HEK293 (cell line): ENCODE data around the gene TP73.

ENCODE experiments used
- CTCF ChIA-PET: fragments of 350-600 bp; formaldehyde crosslinking; extraction: SDS; loops from one replicate; lab custom pipeline; 2021; ENCODE audit warnings: antibody characterized with exemption; lab: Yijun Ruan, JAX
- POLR2A ChIA-PET: fragments of 300-600 bp; formaldehyde crosslinking; extraction: SDS; loops from one replicate; lab custom pipeline; 2020; ENCODE audit warnings: antibody characterized with exemption, inconsistent platforms; lab: Yijun Ruan, JAX
- H3K27ac ChIP-seq: fragments of 200-500 bp; sonication (Bioruptor generic); 2 replicates; pipeline ENCODE4 v1.5.1; 2014; ENCODE audit warnings: low read depth, low read length, control low read depth, inconsistent platforms; ENCODE audit errors: extremely low read depth
- H3K36me3 ChIP-seq, 2 experiments: fragments of 200-500 bp in 1 of 2; sonication (Bioruptor generic) in 1 of 2; 1 replicate in 1 of 2; 2 replicates in 1 of 2; pipeline ENCODE4 v1.5.1; 2014 to 2017; ENCODE audit warnings: inconsistent platforms in 2 of 2, low read length in 2 of 2; ENCODE audit not compliant: control insufficient read depth in 2 of 2, insufficient read depth in 1 of 2
- H3K4me1 ChIP-seq: fragments of 200-500 bp; sonication (Bioruptor generic); 2 replicates; pipeline ENCODE4 v1.5.1; 2014; ENCODE audit warnings: mild to moderate bottlenecking, low read length, inconsistent platforms; ENCODE audit not compliant: control insufficient read depth, insufficient read depth
- H3K4me3 ChIP-seq: 2 replicates; pipeline ENCODE4 v1.5.1; 2011; ENCODE audit warnings: low read depth, mild to moderate bottlenecking, control low read depth, low read length, moderate library complexity
- H3K9me3 ChIP-seq: fragments of 200-500 bp; sonication (Bioruptor generic); 2 replicates; pipeline ENCODE4 v1.5.1; 2014; ENCODE audit warnings: low read depth, low read length, inconsistent platforms; ENCODE audit not compliant: control insufficient read depth, insufficient read depth
- GLI2 ChIP-seq: fragments of 450-650 bp; formaldehyde crosslinking; IDR thresholded peaks from 2 replicates; pipeline ENCODE4; 2017; ENCODE audit warnings: missing biosample characterization, missing genetic modification characterization, low read depth, borderline replicate concordance
- KLF16 ChIP-seq: fragments of 450-650 bp; formaldehyde crosslinking; IDR thresholded peaks from 2 replicates; pipeline ENCODE4 v1.5.1; 2017; ENCODE audit warnings: missing biosample characterization, missing genetic modification characterization
- KLF17 ChIP-seq: fragments of 450-650 bp; formaldehyde crosslinking; IDR thresholded peaks from 2 replicates; pipeline ENCODE4 v1.5.1; 2016; ENCODE audit warnings: missing biosample characterization, missing genetic modification characterization
- KLF9 ChIP-seq: fragments of 450-650 bp; formaldehyde crosslinking; IDR thresholded peaks from 2 replicates; pipeline ENCODE4 v1.5.1; 2016; ENCODE audit warnings: missing biosample characterization, missing genetic modification characterization, low read depth
- SP2 ChIP-seq: fragments of 450-650 bp; formaldehyde crosslinking; IDR thresholded peaks from 2 replicates; pipeline ENCODE4 v1.5.1; 2016; ENCODE audit warnings: missing biosample characterization, missing genetic modification characterization
- YY1 ChIP-seq: fragments of 450-650 bp; formaldehyde crosslinking; IDR thresholded peaks from 2 replicates; pipeline ENCODE4 v1.5.1; 2018; ENCODE audit warnings: missing biosample characterization, missing genetic modification characterization
- YY2 ChIP-seq: fragments of 450-650 bp; formaldehyde crosslinking; IDR thresholded peaks from 2 replicates; pipeline ENCODE4 v1.5.1; 2016; ENCODE audit warnings: missing biosample characterization, missing genetic modification characterization
- ZBTB10 ChIP-seq: fragments of 450-650 bp; formaldehyde crosslinking; IDR thresholded peaks from 2 replicates; pipeline ENCODE4 v1.5.1; 2016; ENCODE audit warnings: missing biosample characterization, missing genetic modification characterization
- ZBTB20 ChIP-seq: fragments of 450-650 bp; formaldehyde crosslinking; IDR thresholded peaks from 2 replicates; pipeline ENCODE4 v1.5.1; 2016; ENCODE audit warnings: missing biosample characterization, missing genetic modification characterization
- ZBTB8A ChIP-seq: fragments of 450-650 bp; formaldehyde crosslinking; IDR thresholded peaks from 2 replicates; pipeline ENCODE4 v1.5.1; 2016; ENCODE audit warnings: missing biosample characterization, missing genetic modification characterization
- ZNF174 ChIP-seq: fragments of 450-650 bp; formaldehyde crosslinking; IDR thresholded peaks from 2 replicates; pipeline ENCODE4 v1.5.0; 2017; ENCODE audit warnings: missing biosample characterization, mild to moderate bottlenecking, missing genetic modification characterization
- ZNF202 ChIP-seq: fragments of 450-650 bp; formaldehyde crosslinking; IDR thresholded peaks from 2 replicates; pipeline ENCODE4 v1.5.1; 2016; ENCODE audit warnings: missing biosample characterization, missing genetic modification characterization, borderline replicate concordance
- ZNF221 ChIP-seq: fragments of 450-650 bp; formaldehyde crosslinking; IDR thresholded peaks from 2 replicates; pipeline ENCODE4 v1.5.1; 2017; ENCODE audit warnings: missing biosample characterization, missing genetic modification characterization, borderline replicate concordance
- ZNF223 ChIP-seq: fragments of 450-650 bp; formaldehyde crosslinking; IDR thresholded peaks from 2 replicates; pipeline ENCODE4 v1.5.1; 2016; ENCODE audit warnings: missing biosample characterization, missing genetic modification characterization
- ZNF23 ChIP-seq: fragments of 450-650 bp; formaldehyde crosslinking; IDR thresholded peaks from 2 replicates; pipeline ENCODE4 v1.5.1; 2016; ENCODE audit warnings: missing biosample characterization, missing genetic modification characterization, borderline replicate concordance
- ZNF24 ChIP-seq: fragments of 450-650 bp; formaldehyde crosslinking; IDR thresholded peaks from 2 replicates; pipeline ENCODE4 v1.5.1; 2016; ENCODE audit warnings: missing biosample characterization, missing genetic modification characterization
- ZNF266 ChIP-seq: fragments of 450-650 bp; formaldehyde crosslinking; IDR thresholded peaks from 2 replicates; pipeline ENCODE4 v1.5.1; 2016; ENCODE audit warnings: missing biosample characterization, missing genetic modification characterization, low read depth
- ZNF391 ChIP-seq: fragments of 450-650 bp; formaldehyde crosslinking; IDR thresholded peaks from 2 replicates; pipeline ENCODE4 v1.5.1; 2016; ENCODE audit warnings: low read depth, missing biosample characterization, missing genetic modification characterization, borderline replicate concordance
- ZNF423 ChIP-seq: fragments of 450-650 bp; formaldehyde crosslinking; IDR thresholded peaks from 2 replicates; pipeline ENCODE4 v1.5.1; 2016; ENCODE audit warnings: missing biosample characterization, missing genetic modification characterization
- ZNF561 ChIP-seq: fragments of 450-650 bp; IDR thresholded peaks from 2 replicates; pipeline ENCODE4 v1.5.1; 2018; ENCODE audit warnings: missing biosample characterization, missing genetic modification characterization, borderline replicate concordance
- ZNF623 ChIP-seq: fragments of 450-650 bp; formaldehyde crosslinking; IDR thresholded peaks from 2 replicates; pipeline ENCODE4 v1.5.1; 2016; ENCODE audit warnings: missing biosample characterization, missing genetic modification characterization
- ZNF692 ChIP-seq: fragments of 450-650 bp; formaldehyde crosslinking; IDR thresholded peaks from 2 replicates; pipeline ENCODE4 v1.5.1; 2016; ENCODE audit warnings: missing biosample characterization, missing genetic modification characterization
- ZNF707 ChIP-seq: fragments of 450-650 bp; formaldehyde crosslinking; IDR thresholded peaks from 2 replicates; pipeline ENCODE4 v1.5.1; 2016; ENCODE audit warnings: missing biosample characterization, missing genetic modification characterization
- TF ChIP-seq, protein P1 (sequence below): fragments of 450-650 bp; formaldehyde crosslinking; IDR thresholded peaks from 2 replicates; pipeline ENCODE4 v1.5.1; 2016; ENCODE audit warnings: missing biosample characterization, missing genetic modification characterization
- TF ChIP-seq, protein P2 (sequence below): fragments of 450-650 bp; formaldehyde crosslinking; IDR thresholded peaks from 2 replicates; pipeline ENCODE4 v1.5.1; 2016; ENCODE audit warnings: missing biosample characterization, missing genetic modification characterization

Gene TP73

GRCh38 chr1:3646596-3646995 is 5.7 kb upstream of the TP73 start (continued):
- no peak for TF ChIP-seq ZNF623 (tag by site-specific recombination)

GRCh38 chr1:3649342-3650247 is 2.7 kb upstream of the TP73 start, which contains the start of gene WRAP73:
Gene WRAP73 (minus strand): TSS chr1:3650103. CDS start chr1:3649999, 104 bp downstream.
- POLR2A ChIA-PET = no interaction called here
- Histone ChIP-seq H3K4me3 (peak within 1 kb of the TSS; percentile 87), H3K9me3 (no peaks in the 10 kb centered on the region), H3K36me3 (peaks cover 0 to 40% of the 10 kb centered on the region in 2 experiments; a peak in 2 of 3 replicates), H3K27ac (peak within 1 kb of the TSS; percentile 76; the same call in 1 of the 2 replicates), H3K4me1 (no peaks in the 10 kb centered on the region)
- CTCF ChIA-PET = interaction anchor here (0.6 to 0.9 kb wide), 4 partner anchors 16 to 164 kb away, joined by 3 to 5 read pairs (median 4); no protein-coding TSS in a partner anchor
- TF ChIP-seq KLF9 (tag by site-specific recombination) = 0 out of 2 replicates have a peak, but pooled peaks have one; percentile 52
- no peak for TF ChIP-seq KLF17 (tag by site-specific recombination)
- TF ChIP-seq ZNF692 (tag by site-specific recombination) = no peak
- TF ChIP-seq ZNF223 (tag by site-specific recombination) = no peak
- peak; percentile 81 for TF ChIP-seq SP2 (tag by site-specific recombination)
- 0 out of 2 replicates have a peak, but pooled peaks have one; percentile 46 for TF ChIP-seq ZNF561 (tag by site-specific recombination)
- no peak for TF ChIP-seq ZNF174 (tag by site-specific recombination)
- TF ChIP-seq, protein P1, sequence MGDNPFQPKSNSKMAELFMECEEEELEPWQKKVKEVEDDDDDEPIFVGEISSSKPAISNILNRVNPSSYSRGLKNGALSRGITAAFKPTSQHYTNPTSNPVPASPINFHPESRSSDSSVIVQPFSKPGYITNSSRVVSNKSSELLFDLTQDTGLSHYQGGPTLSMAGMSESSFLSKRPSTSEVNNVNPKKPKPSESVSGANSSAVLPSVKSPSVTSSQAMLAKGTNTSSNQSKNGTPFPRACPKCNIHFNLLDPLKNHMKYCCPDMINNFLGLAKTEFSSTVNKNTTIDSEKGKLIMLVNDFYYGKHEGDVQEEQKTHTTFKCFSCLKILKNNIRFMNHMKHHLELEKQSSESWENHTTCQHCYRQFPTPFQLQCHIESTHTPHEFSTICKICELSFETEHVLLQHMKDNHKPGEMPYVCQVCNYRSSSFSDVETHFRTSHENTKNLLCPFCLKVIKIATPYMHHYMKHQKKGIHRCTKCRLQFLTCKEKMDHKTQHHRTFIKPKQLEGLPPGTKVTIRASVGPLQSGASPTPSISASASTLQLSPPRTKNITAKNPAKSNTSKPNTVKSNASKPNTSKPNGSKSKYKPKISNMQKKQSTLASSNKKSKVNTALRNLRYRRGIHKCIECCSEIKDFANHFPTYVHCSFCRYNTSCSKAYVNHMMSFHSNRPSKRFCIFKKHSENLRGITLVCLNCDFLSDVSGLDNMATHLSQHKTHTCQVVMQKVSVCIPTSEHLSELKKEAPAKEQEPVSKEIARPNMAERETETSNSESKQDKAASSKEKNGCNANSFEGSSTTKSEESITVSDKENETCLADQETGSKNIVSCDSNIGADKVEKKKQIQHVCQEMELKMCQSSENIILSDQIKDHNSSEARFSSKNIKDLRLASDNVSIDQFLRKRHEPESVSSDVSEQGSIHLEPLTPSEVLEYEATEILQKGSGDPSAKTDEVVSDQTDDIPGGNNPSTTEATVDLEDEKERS (tag by site-specific recombination) = no peak
- TF ChIP-seq ZNF221 (tag by site-specific recombination) = no peak
- no peak for TF ChIP-seq ZNF266 (tag by site-specific recombination)
- TF ChIP-seq ZNF707 = no peak
- TF ChIP-seq GLI2 (tag by site-specific recombination) = no peak
- TF ChIP-seq ZNF23 (tag by site-specific recombination) = no peak
- no peak for TF ChIP-seq KLF16 (tag by site-specific recombination)
- TF ChIP-seq ZNF391 (tag by site-specific recombination) = 0 out of 2 replicates have a peak, but pooled peaks have one; percentile 34
- no peak for TF ChIP-seq ZNF202
- TF ChIP-seq, protein P2, sequence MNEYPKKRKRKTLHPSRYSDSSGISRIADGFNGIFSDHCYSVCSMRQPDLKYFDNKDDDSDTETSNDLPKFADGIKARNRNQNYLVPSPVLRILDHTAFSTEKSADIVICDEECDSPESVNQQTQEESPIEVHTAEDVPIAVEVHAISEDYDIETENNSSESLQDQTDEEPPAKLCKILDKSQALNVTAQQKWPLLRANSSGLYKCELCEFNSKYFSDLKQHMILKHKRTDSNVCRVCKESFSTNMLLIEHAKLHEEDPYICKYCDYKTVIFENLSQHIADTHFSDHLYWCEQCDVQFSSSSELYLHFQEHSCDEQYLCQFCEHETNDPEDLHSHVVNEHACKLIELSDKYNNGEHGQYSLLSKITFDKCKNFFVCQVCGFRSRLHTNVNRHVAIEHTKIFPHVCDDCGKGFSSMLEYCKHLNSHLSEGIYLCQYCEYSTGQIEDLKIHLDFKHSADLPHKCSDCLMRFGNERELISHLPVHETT = no peak
- peak; percentile 79 for TF ChIP-seq ZNF423 (tag by site-specific recombination)
- peak; percentile 63; the same call in 1 of the 2 replicates for TF ChIP-seq ZBTB20 (tag by site-specific recombination)
- TF ChIP-seq ZBTB10 (tag by site-specific recombination) = peak; percentile 50; the same call in 1 of the 2 replicates
- TF ChIP-seq YY2 (tag by site-specific recombination) = no peak
- TF ChIP-seq ZBTB8A = peak; percentile 99
- peak; percentile 66; the same call in 1 of the 2 replicates for TF ChIP-seq YY1 (tag by site-specific recombination)
- TF ChIP-seq ZNF24 = no peak; the same call in 1 of the 2 replicates
